Neural progenitor cell (in vitro differentiated cells): ENCODE data around the gene TRAPPC12. TPM values are rescaled to one million over a fixed set of nuclear protein-coding genes. Genes with fewer than 3 reads are reported as not detected.

Experiments used
- DNase-seq: peaks from one replicate; pipeline ENCODE4 v3.0.0-alpha.2; 2016; ENCODE audit warnings: low spot score
- H2AFZ ChIP-seq: fragments of 200-600 bp; sonication (generic); replicated peaks from 2 replicates; pipeline ENCODE4 v1.6.1; 2016; ENCODE audit warnings: antibody characterized with exemption
- H3F3A ChIP-seq: fragments of 200-600 bp; sonication (generic); 2 replicates; pipeline ENCODE4 v1.6.1; 2016; ENCODE audit warnings: antibody characterized with exemption, low read depth
- H3K27ac ChIP-seq: fragments of 200-600 bp; sonication (generic); 2 replicates; pipeline ENCODE4 v1.5.1; 2016; ENCODE audit warnings: mild to moderate bottlenecking
- H3K27me3 ChIP-seq: fragments of 200-600 bp; sonication (generic); 2 replicates; pipeline ENCODE4 v1.6.1; 2016; ENCODE audit warnings: mild to moderate bottlenecking, moderate library complexity
- H3K36me3 ChIP-seq: fragments of 200-600 bp; sonication (generic); 2 replicates; pipeline ENCODE4 v1.5.1; 2016
- H3K4me1 ChIP-seq: fragments of 200-600 bp; sonication (generic); 2 replicates; pipeline ENCODE4 v1.6.1; 2016; ENCODE audit warnings: mixed run types
- H3K4me2 ChIP-seq: fragments of 200-600 bp; sonication (generic); 2 replicates; pipeline ENCODE4 v1.6.1; 2016
- H3K4me3 ChIP-seq: fragments of 200-600 bp; sonication (generic); 2 replicates; pipeline ENCODE4 v1.5.1; 2016
- H3K79me2 ChIP-seq: fragments of 200-600 bp; sonication (generic); 2 replicates; pipeline ENCODE4 v1.6.1; 2016; ENCODE audit warnings: low read depth
- H3K9ac ChIP-seq: fragments of 200-600 bp; sonication (generic); 2 replicates; pipeline ENCODE4 v1.6.1; 2016
- H3K9me3 ChIP-seq: fragments of 200-600 bp; sonication (generic); 2 replicates; pipeline ENCODE4 v1.5.1; 2016; ENCODE audit warnings: low read depth
- H4K20me1 ChIP-seq: fragments of 200-600 bp; sonication (generic); 2 replicates; pipeline ENCODE4 v1.6.1; 2016; ENCODE audit warnings: low read depth
- H3K27ac Mint-ChIP-seq: 3 replicates; pipeline ENCODE4 v1.8.0; 2021; ENCODE audit warnings: mixed read lengths
- H3K27me3 Mint-ChIP-seq: 2 replicates; pipeline ENCODE4 v1.8.0; 2022; ENCODE audit warnings: low read depth, mild to moderate bottlenecking, inconsistent platforms, moderate library complexity, mixed read lengths; ENCODE audit not compliant: insufficient read depth
- H3K36me3 Mint-ChIP-seq: 3 replicates; pipeline ENCODE4 v1.8.0; 2021; ENCODE audit warnings: mixed read lengths
- H3K4me1 Mint-ChIP-seq: 3 replicates; pipeline ENCODE4 v1.8.0; 2021; ENCODE audit warnings: mixed read lengths
- H3K4me3 Mint-ChIP-seq: 3 replicates; pipeline ENCODE4 v1.8.0; 2021; ENCODE audit warnings: mild to moderate bottlenecking, moderate library complexity, mixed read lengths
- H3K9me3 Mint-ChIP-seq: 3 replicates; pipeline ENCODE4 v1.8.0; 2020; ENCODE audit warnings: mixed read lengths
- EZH2 ChIP-seq: fragments of 200-600 bp; sonication (generic); IDR thresholded peaks from 2 replicates; pipeline ENCODE4 v1.6.1; 2017; ENCODE audit warnings: antibody characterized with exemption, mild to moderate bottlenecking, moderate library complexity
- EZH2phosphoT487 ChIP-seq: fragments of 200-600 bp; sonication (generic); IDR thresholded peaks from 2 replicates; pipeline ENCODE4 v1.6.1; 2017; ENCODE audit warnings: antibody characterized with exemption
- total RNA-seq: library from RNA; depleted of rRNA; stranded (reverse); fragments of >200 nt; gene quantifications from 2 replicates; pipeline ENCODE4 v1.2.3, GENCODE V29; 2015; ENCODE audit warnings: low replicate concordance
- TF ChIP-seq, protein P1 (sequence below): fragments of 200-600 bp; sonication (generic); IDR thresholded peaks from 2 replicates; pipeline ENCODE4 v1.5.1; 2017; ENCODE audit warnings: antibody characterized with exemption, mild to moderate bottlenecking

Gene TRAPPC12
- total RNA-seq, 1 donor from 2014 or later: 59.5 TPM

DNA sequence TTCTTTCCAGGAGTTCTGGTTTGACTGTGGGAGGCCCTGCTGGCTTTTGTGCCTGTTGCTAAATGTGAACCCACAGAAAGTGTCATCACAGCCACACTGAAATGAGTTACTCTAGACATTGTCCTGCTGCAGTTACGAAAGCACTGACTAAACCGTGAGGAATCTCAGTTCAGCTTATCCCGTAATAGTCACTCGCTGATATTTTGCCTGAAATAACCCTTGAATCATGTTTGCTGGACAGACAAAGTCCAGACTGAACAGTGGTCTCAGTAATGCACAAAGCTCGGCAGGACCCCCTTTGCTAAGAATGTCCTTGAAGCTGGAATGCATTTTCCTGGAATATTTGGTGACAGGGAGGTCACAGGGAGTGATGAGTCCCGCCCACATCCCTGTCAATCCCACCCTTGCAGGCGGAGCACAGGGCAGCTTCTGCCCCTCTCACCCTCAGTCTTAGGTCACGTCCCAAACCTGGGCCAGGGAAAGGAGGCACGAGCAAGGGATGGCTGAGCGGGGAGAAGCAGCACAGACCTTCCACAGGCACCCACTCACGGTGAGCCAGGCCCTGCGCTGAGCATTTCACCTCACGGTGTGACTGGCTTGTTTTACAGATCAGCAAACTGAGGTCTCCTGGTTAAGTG is 86.5 kb downstream of the TRAPPC12 start:
- no peak overlapping the region for H2AFZ ChIP-seq
- no peak for TF ChIP-seq EZH2
- TF ChIP-seq, protein P1, sequence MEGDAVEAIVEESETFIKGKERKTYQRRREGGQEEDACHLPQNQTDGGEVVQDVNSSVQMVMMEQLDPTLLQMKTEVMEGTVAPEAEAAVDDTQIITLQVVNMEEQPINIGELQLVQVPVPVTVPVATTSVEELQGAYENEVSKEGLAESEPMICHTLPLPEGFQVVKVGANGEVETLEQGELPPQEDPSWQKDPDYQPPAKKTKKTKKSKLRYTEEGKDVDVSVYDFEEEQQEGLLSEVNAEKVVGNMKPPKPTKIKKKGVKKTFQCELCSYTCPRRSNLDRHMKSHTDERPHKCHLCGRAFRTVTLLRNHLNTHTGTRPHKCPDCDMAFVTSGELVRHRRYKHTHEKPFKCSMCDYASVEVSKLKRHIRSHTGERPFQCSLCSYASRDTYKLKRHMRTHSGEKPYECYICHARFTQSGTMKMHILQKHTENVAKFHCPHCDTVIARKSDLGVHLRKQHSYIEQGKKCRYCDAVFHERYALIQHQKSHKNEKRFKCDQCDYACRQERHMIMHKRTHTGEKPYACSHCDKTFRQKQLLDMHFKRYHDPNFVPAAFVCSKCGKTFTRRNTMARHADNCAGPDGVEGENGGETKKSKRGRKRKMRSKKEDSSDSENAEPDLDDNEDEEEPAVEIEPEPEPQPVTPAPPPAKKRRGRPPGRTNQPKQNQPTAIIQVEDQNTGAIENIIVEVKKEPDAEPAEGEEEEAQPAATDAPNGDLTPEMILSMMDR: no peak
- TF ChIP-seq EZH2phosphoT487: no peak
- no peak for DNase-seq
- no peak overlapping the region for H3K27ac ChIP-seq
- Mint-ChIP-seq H3K36me3 (peaks cover 21% of the 10 kb centered on the region), H3K27ac (no peak overlapping the region), H3K27me3 (peaks cover 2% of the 10 kb centered on the region), H3K4me1 (peaks cover 18% of the 10 kb centered on the region), H3K9me3 (no peaks in the 10 kb centered on the region), H3K4me3 (no peak overlapping the region)
- H3K27me3 ChIP-seq: no peaks in the 10 kb centered on the region
- H3K36me3 ChIP-seq: no peaks in the 10 kb centered on the region
- peaks cover 7% of the 10 kb centered on the region for H4K20me1 ChIP-seq
- peaks cover 14% of the 10 kb centered on the region for H3F3A ChIP-seq
- no peaks in the 10 kb centered on the region for H3K79me2 ChIP-seq
- H3K4me3 ChIP-seq: no peak overlapping the region
- peaks cover 10% of the 10 kb centered on the region for H3K4me1 ChIP-seq
- H3K9ac ChIP-seq: no peak overlapping the region
- no peaks in the 10 kb centered on the region for H3K9me3 ChIP-seq
- H3K4me2 ChIP-seq: no peak overlapping the region

DNA sequence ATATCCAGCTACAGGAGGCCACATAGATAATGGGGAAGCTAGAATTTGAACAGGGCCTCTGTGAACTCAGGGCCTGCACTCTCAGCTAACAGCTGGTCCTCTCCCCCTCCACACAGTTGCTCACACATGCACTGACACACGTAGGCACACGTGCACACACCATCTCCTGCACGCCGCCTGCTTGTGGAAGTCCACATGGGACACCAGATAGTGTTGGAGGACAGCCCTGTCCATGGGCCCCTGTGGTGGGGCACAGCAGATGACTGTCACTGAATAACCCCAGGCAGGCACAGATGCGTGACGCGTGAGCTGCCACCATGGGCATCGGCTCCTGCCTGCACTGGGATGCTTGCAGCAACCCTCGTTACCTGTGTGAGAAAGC is 87.0 kb downstream of the TRAPPC12 start:
- H3K27ac Mint-ChIP-seq: no peak overlapping the region
- TF ChIP-seq EZH2phosphoT487: no peak
- TF ChIP-seq, protein P1: no peak
- TF ChIP-seq EZH2: no peak

DNA sequence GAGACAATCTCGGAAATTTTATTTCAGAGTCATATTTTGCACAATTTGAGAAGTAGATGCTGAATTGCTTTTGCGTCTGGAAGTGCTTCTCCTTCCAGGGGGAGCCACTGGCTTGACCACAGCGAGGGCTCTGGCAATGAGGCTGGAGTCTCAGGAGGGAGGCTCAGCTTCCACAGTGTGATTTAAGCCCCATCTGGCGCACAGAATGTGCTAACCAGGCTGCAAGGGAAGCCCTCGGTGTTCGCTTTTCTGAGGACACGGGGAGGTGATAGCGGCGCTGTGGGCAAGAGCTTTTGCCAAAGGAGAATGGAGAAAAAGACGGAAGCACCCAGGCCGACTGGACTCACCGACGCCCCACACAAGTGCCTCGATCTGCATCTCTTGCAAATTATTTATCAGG is 87.5 kb downstream of the TRAPPC12 start:
- Mint-ChIP-seq H3K36me3 (peaks cover 24% of the 10 kb centered on the region), H3K4me3 (no peak overlapping the region), H3K4me1 (peaks cover 20% of the 10 kb centered on the region), H3K27me3 (peaks cover 3% of the 10 kb centered on the region), H3K9me3 (no peaks in the 10 kb centered on the region), H3K27ac (no peak overlapping the region)
- Histone ChIP-seq H4K20me1 (peaks cover 7% of the 10 kb centered on the region), H2AFZ (no peak overlapping the region), H3K9me3 (no peaks in the 10 kb centered on the region), H3K27me3 (no peaks in the 10 kb centered on the region), H3K4me1 (peaks cover 8% of the 10 kb centered on the region), H3K9ac (no peak overlapping the region), H3K27ac (no peak overlapping the region), H3K4me2 (no peak overlapping the region), H3K4me3 (no peak overlapping the region), H3K79me2 (no peaks in the 10 kb centered on the region), H3K36me3 (no peaks in the 10 kb centered on the region), H3F3A (peaks cover 6% of the 10 kb centered on the region)
- DNase-seq: no peak
- TF ChIP-seq EZH2 (no peak), EZH2phosphoT487 (no peak)
- TF ChIP-seq, protein P1: no peak

More for the DNA sequence above, 87.0 kb downstream of the TRAPPC12 start:
- Histone ChIP-seq H3K4me1 (peaks cover 10% of the 10 kb centered on the region), H3K9me3 (no peaks in the 10 kb centered on the region), H3K36me3 (no peaks in the 10 kb centered on the region), H3K27ac (no peak overlapping the region), H3K9ac (no peak overlapping the region), H3K4me3 (no peak overlapping the region), H3K27me3 (no peaks in the 10 kb centered on the region), H2AFZ (no peak overlapping the region), H3K79me2 (no peaks in the 10 kb centered on the region), H4K20me1 (peaks cover 7% of the 10 kb centered on the region), H3K4me2 (no peak overlapping the region), H3F3A (peaks cover 11% of the 10 kb centered on the region)
- H3K4me3 Mint-ChIP-seq: no peak overlapping the region
- no peaks in the 10 kb centered on the region for H3K9me3 Mint-ChIP-seq
- H3K27me3 Mint-ChIP-seq: peaks cover 2% of the 10 kb centered on the region
- peaks cover 23% of the 10 kb centered on the region for H3K36me3 Mint-ChIP-seq
- no peak for DNase-seq
- peaks cover 23% of the 10 kb centered on the region for H3K4me1 Mint-ChIP-seq
